ENCODE data around the gene URM1. TPM values are rescaled to one million over a fixed set of nuclear protein-coding genes. Genes with fewer than 3 reads are reported as not detected.
"Not testable (repeated sequence)": the region's sequence is repeated elsewhere in the genome, so short reads cannot be mapped to it uniquely, and the experiment has no call there.

Gene URM1
- total and polyA plus RNA-seq, 5 experiments from 2014 or later, result 44.5 to 66.4 (median 49.3) TPM

- not testable (repeated sequence) for H3K27me3 Mint-ChIP-seq, H3K36me3 Mint-ChIP-seq, H3K9me3 Mint-ChIP-seq, ATAC-seq, DNase-seq
- H3K4me3 Mint-ChIP-seq, result peak overlapping the region in 8 of 10 donors; percentile 41 to 99 (median 84)
- peaks cover 4 to 13% (median 8%) of the 10 kb centered on the region in 4 donors for H3K4me1 Mint-ChIP-seq
- H3K27ac Mint-ChIP-seq, result peak overlapping the region in 3 of 10 donors; percentile 40 to 92 (median 85)
- POLR2A ChIA-PET, result interaction anchor here (1.4 kb wide), 1 partner anchor 89 kb away, joined by 4 read pairs; no protein-coding TSS in a partner anchor
Observed at GRCh38 chr9:128338852-128339614, 32.1 kb upstream of the URM1 start.

GRCh38 chr9:128339761-128340690 is 31.1 kb upstream of the URM1 start, which contains the start of gene SLC27A4:
Gene SLC27A4 (plus strand): TSS chr9:128340527. CDS start chr9:128343133, 2,606 bp downstream.
- H3K27ac Mint-ChIP-seq, result peak within 1 kb of the TSS; percentile 11 to 94 (median 92)
- H3K27me3 Mint-ChIP-seq, result no peaks in the 10 kb centered on the region
- H3K9me3 Mint-ChIP-seq, result no peaks in the 10 kb centered on the region
- POLR2A ChIA-PET, result interaction anchor here (1.4 kb wide), 1 partner anchor 90 kb away, joined by 4 read pairs; no protein-coding TSS in a partner anchor
- ATAC-seq (peak; percentile 91 to 93), DNase-seq (peak; percentile 70 to 86 (median 78))
- H3K4me1 Mint-ChIP-seq, result peaks cover 4 to 13% (median 8%) of the 10 kb centered on the region in 4 donors
- H3K4me3 Mint-ChIP-seq, result peak within 1 kb of the TSS; percentile 79 to 99 (median 92)
- H3K36me3 Mint-ChIP-seq, result peaks cover 0 to 12% (median 4%) of the 10 kb centered on the region in 3 donors

DNA sequence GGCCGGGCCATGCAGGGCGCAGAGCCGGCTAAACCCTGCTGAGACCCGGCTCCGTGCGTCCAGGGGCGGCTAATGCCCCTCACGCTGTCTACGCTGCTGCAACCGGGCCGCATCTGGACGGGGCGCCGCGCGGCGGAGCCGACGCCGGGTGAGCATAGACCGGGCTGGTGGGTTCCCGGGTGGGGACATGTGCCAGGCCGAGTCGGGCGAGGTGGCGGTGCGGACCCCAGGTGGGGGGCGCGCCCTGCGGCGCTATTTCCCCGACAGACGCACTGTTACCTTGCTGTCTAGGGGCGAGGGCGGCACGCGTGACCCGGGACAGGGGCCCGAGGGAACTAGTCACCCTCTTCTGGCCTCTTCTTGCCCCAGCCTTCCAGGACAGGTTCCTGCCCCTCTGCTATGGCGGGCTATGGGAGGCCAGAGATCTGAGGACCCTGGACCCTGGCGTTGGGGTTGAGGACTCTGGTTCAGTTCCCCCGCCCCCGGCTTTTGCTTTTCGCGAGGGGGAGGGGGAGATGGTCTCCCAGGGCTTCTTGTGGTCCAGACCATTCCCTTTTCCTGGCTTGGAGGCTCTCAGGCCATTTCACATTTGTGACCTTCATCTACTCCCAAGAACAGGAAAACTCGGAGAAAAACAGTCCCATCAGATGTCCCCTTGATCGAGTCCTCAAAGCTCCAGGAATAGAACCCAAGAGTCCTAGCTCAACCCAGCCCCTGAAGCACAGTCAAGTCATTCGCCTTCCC is 30.3 kb upstream of the URM1 start:
- Mint-ChIP-seq H3K9me3 (no peaks in the 10 kb centered on the region), H3K4me3 (peak overlapping the region; percentile 79 to 99 (median 92)), H3K4me1 (peaks cover 4 to 13% (median 8%) of the 10 kb centered on the region in 4 donors), H3K27ac (peak overlapping the region; percentile 11 to 94 (median 91)), H3K27me3 (no peaks in the 10 kb centered on the region), H3K36me3 (peaks cover 0 to 15% (median 4%) of the 10 kb centered on the region in 3 donors)
- POLR2A ChIA-PET, result interaction anchor here (1.0 to 1.3 kb wide), 5 partner anchors 30 to 81 kb away, joined by 3 to 9 read pairs (median 3); partner anchors contain the start of genes GOLGA2, SWI5 and URM1
- DNase-seq (peak in 2 of 10 donors; percentile 6 to 33), ATAC-seq (peak in 1 of 2 donors; percentile 47)

DNA sequence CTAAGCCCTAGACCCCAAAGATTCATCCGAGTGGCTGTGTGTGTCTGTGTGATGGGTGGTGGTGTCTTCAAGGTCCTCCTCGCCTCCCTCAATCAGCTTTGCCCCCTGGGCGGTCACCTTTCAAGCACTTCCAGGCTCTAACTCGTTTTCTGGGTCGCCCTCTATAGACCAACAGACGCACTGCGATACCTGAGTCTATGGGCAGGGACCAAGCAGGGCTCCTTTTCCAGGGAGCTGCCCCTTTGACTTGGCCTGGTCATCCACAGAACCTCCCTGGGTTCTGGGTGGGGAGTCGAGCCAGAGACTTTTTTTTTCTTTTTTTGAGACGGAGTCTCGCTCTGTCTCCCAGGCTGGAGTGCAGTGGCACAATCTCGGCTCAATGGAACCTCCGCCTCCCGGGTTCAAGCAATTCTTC is 29.7 kb upstream of the URM1 start:
- H3K27ac Mint-ChIP-seq, result peak overlapping the region; percentile 11 to 94 (median 91)
- H3K27me3 Mint-ChIP-seq, result no peaks in the 10 kb centered on the region
- POLR2A ChIA-PET, result interaction anchor here (0.7 to 1.3 kb wide), 6 partner anchors 20 to 81 kb away, joined by 3 to 9 read pairs (median 3); partner anchors contain the start of genes GOLGA2, SWI5 and URM1
- peak; percentile 45 to 55 for ATAC-seq
- H3K36me3 Mint-ChIP-seq, result peaks cover 0 to 17% (median 4%) of the 10 kb centered on the region in 3 donors
- DNase-seq, result peak; percentile 21 to 85 (median 60)
- H3K4me3 Mint-ChIP-seq, result peak overlapping the region; percentile 79 to 99 (median 92)
- H3K9me3 Mint-ChIP-seq, result no peaks in the 10 kb centered on the region
- H3K4me1 Mint-ChIP-seq, result peaks cover 4 to 13% (median 8%) of the 10 kb centered on the region in 4 donors

DNA sequence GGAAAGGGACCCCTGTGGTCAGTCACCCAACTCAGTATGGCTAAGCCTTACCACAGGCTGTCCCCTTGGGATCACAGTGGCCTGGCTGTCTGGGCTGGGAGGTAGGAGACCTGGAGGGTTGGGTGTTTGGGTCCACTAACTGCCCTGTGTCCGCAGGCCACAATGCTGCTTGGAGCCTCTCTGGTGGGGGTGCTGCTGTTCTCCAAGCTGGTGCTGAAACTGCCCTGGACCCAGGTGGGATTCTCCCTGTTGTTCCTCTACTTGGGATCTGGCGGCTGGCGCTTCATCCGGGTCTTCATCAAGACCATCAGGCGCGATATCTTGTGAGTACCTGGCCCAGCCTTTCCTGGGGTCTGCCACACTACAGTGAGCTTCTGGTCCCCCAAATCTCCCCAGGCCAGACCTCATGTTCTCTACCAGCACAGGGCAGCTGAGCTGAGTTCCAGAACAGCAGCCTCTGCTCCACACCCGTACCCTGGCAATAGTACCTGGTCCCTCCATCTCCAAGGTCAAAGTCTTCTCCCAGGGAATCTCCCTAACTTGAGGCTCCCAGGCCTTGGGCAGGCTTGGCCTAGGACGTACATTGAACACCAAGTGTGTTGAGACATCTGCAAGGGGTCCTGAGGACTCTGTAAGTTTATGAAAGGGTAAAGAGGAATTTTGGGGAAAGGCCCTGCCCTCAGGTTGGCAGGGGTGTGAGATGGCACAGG is 28.0 kb upstream of the URM1 start:
- peak overlapping the region in 1 of 10 donors; percentile 12 for H3K4me3 Mint-ChIP-seq
- POLR2A ChIA-PET, result no interaction called here
- H3K27me3 Mint-ChIP-seq, result no peaks in the 10 kb centered on the region
- H3K9me3 Mint-ChIP-seq, result no peaks in the 10 kb centered on the region
- peaks cover 0 to 25% (median 4%) of the 10 kb centered on the region in 3 donors for H3K36me3 Mint-ChIP-seq
- DNase-seq (no peak), ATAC-seq (no peak)
- peaks cover 4 to 13% (median 8%) of the 10 kb centered on the region in 4 donors for H3K4me1 Mint-ChIP-seq
- H3K27ac Mint-ChIP-seq, result peak overlapping the region in 1 of 10 donors; percentile 65

DNA sequence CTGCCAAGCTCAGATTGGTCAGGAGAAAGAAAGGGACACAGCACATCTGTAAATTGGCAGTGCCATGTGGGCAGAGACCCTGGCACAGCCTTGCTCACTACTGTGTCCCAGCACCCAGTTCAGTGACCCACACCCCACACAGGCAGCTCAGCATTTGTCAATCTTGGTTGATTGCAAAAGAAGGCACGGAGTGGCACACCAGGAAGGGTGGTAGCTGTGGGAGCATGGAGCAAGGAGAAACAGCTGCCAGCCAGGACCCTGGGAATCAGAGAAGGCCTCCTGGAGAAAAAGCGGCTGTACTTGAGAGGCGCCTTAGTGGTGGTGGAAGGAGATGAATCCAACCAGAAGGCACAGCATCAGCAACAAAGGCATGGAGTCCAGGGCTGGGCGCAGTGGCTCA is 27.3 kb upstream of the URM1 start:
- Mint-ChIP-seq H3K9me3 (no peaks in the 10 kb centered on the region), H3K27ac (no peak overlapping the region), H3K27me3 (no peaks in the 10 kb centered on the region), H3K4me3 (no peak overlapping the region), H3K36me3 (peaks cover 0 to 29% (median 4%) of the 10 kb centered on the region in 3 donors), H3K4me1 (peaks cover 4 to 13% (median 8%) of the 10 kb centered on the region in 4 donors)
- DNase-seq, result no peak
- POLR2A ChIA-PET, result interaction anchor here (0.7 kb wide), 1 partner anchor 48 kb away, joined by 5 read pairs; no protein-coding TSS in a partner anchor
- ATAC-seq, result no peak

DNA sequence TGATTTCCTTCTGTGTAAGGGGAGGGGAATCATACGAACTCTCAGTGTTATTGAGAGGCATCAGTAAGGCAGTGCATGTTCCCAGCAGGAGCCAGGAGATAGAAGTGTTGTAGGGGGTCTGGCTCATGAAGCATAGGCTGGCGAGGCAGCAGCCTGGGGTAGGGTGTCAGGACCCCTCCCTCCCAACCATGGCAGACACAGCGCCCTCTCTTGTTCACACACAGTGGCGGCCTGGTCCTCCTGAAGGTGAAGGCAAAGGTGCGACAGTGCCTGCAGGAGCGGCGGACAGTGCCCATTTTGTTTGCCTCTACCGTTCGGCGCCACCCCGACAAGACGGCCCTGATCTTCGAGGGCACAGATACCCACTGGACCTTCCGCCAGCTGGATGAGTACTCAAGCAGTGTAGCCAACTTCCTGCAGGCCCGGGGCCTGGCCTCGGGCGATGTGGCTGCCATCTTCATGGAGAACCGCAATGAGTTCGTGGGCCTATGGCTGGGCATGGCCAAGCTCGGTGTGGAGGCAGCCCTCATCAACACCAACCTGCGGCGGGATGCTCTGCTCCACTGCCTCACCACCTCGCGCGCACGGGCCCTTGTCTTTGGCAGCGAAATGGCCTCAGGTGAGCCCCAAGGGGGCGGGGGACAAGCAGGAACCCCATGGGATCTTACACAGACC is 26.1 kb upstream of the URM1 start:
- POLR2A ChIA-PET, result no interaction called here
- no peaks in the 10 kb centered on the region for H3K27me3 Mint-ChIP-seq
- H3K4me3 Mint-ChIP-seq, result no peak overlapping the region
- H3K27ac Mint-ChIP-seq, result no peak overlapping the region
- no peaks in the 10 kb centered on the region for H3K9me3 Mint-ChIP-seq
- peaks cover 0 to 35% (median 4%) of the 10 kb centered on the region in 3 donors for H3K36me3 Mint-ChIP-seq
- peaks cover 4 to 9% (median 7%) of the 10 kb centered on the region in 4 donors for H3K4me1 Mint-ChIP-seq
- DNase-seq (no peak), ATAC-seq (no peak)

DNA sequence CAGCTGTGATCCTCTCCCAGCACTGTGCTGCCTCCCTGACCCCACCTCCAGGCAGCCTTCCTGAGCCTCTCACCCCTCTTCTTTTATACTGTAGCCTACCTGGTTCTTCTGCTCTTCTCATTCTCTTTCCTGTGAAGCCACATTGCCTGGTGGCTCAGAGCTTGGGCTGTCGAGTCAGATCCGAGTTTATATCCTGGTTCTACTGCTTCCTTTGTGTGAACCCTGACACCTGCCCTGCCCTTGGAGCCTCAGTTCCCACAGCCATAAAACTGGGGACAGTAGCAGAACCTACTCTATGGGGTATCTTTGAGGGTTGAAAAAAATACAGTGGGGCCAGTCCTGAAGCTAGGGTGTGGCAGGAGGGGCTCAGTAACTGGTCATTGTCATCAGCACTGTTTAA is 22.0 kb upstream of the URM1 start:
- peak overlapping the region in 2 of 10 donors; percentile 34 to 62 for H3K27ac Mint-ChIP-seq
- H3K4me3 Mint-ChIP-seq, result peak overlapping the region in 1 of 10 donors; percentile 50
- H3K4me1 Mint-ChIP-seq, result peaks cover 0 to 2% (median 0%) of the 10 kb centered on the region in 4 donors
- ATAC-seq (no peak), DNase-seq (no peak)
- H3K9me3 Mint-ChIP-seq, result no peaks in the 10 kb centered on the region
- POLR2A ChIA-PET, result interaction anchor here (0.5 to 0.8 kb wide), 2 partner anchors 13 to 104 kb away, joined by 3 read pairs; no protein-coding TSS in a partner anchor
- H3K36me3 Mint-ChIP-seq, result peaks cover 0 to 54% (median 0%) of the 10 kb centered on the region in 3 donors
- no peaks in the 10 kb centered on the region for H3K27me3 Mint-ChIP-seq

- no peaks in the 10 kb centered on the region for H3K9me3 Mint-ChIP-seq
- H3K27me3 Mint-ChIP-seq, result no peaks in the 10 kb centered on the region
- no peak for ATAC-seq
Observed at GRCh38 chr9:128349772-128350171, 21.4 kb upstream of the URM1 start.

GRCh38 chr9:128355451-128355850 is 15.7 kb upstream of the URM1 start:
- Mint-ChIP-seq H3K27me3 (no peaks in the 10 kb centered on the region), H3K9me3 (no peaks in the 10 kb centered on the region), H3K4me1 (peaks cover 0 to 2% (median 0%) of the 10 kb centered on the region in 4 donors), H3K27ac (peak overlapping the region in 1 of 10 donors; percentile 62), H3K36me3 (peaks cover 0 to 32% (median 0%) of the 10 kb centered on the region in 3 donors), H3K4me3 (no peak overlapping the region)
- DNase-seq (no peak), ATAC-seq (no peak)
- POLR2A ChIA-PET, result no interaction called here

More at GRCh38 chr9:128349772-128350171, 21.4 kb upstream of the URM1 start:
- H3K4me3 Mint-ChIP-seq, result no peak overlapping the region
- no peak for DNase-seq
- peaks cover 0 to 2% (median 0%) of the 10 kb centered on the region in 4 donors for H3K4me1 Mint-ChIP-seq
- POLR2A ChIA-PET, result interaction anchor here (0.8 kb wide), 1 partner anchor 14 kb away, joined by 3 read pairs; no protein-coding TSS in a partner anchor
- H3K27ac Mint-ChIP-seq, result no peak overlapping the region
- H3K36me3 Mint-ChIP-seq, result peaks cover 0 to 55% (median 0%) of the 10 kb centered on the region in 3 donors

Data from naive thymus-derived CD8-positive, alpha-beta T cell (primary cell).